Gastroesophageal sphincter (tissue), 3 donors: ENCODE data around the gene ARHGAP8.

Experiments used
- EP300 ChIP-seq: sonication (generic); formaldehyde crosslinking; IDR thresholded peaks from one replicate; pipeline ENCODE4 v1.6.1; 2017; ENCODE audit warnings: antibody characterized with exemption, mild to moderate bottlenecking
- POLR2A ChIP-seq, 2 donors: fragments of 450-650 bp; IDR thresholded peaks; one replicate each; pipeline ENCODE4 v1.6.1; 2017; ENCODE audit warnings: antibody characterized with exemption in 2 of 2, mild to moderate bottlenecking in 2 of 2, moderate library complexity in 1 of 2
- TF ChIP-seq, protein P1 (sequence below), 4 experiments: fragments of 200-600 bp in 2 of 4; fragments of 450-650 bp in 2 of 4; sonication (generic) in 1 of 4; IDR thresholded peaks; one replicate each; pipeline ENCODE4 v1.5.1; 2017 to 2019; ENCODE audit warnings: antibody characterized with exemption in 4 of 4, mild to moderate bottlenecking in 2 of 4, moderate library complexity in 2 of 4

- TF ChIP-seq, protein P1, sequence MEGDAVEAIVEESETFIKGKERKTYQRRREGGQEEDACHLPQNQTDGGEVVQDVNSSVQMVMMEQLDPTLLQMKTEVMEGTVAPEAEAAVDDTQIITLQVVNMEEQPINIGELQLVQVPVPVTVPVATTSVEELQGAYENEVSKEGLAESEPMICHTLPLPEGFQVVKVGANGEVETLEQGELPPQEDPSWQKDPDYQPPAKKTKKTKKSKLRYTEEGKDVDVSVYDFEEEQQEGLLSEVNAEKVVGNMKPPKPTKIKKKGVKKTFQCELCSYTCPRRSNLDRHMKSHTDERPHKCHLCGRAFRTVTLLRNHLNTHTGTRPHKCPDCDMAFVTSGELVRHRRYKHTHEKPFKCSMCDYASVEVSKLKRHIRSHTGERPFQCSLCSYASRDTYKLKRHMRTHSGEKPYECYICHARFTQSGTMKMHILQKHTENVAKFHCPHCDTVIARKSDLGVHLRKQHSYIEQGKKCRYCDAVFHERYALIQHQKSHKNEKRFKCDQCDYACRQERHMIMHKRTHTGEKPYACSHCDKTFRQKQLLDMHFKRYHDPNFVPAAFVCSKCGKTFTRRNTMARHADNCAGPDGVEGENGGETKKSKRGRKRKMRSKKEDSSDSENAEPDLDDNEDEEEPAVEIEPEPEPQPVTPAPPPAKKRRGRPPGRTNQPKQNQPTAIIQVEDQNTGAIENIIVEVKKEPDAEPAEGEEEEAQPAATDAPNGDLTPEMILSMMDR (IDR thresholded peaks at IDR 0.05): no peak
- TF ChIP-seq POLR2A (IDR thresholded peaks at IDR 0.05) (no peak), EP300 (no peak)
Measured at GRCh38 chr22:44737406-44738346, 14.7 kb upstream of the ARHGAP8 start.
